ENCODE results near the gene DPP6.

DNA sequence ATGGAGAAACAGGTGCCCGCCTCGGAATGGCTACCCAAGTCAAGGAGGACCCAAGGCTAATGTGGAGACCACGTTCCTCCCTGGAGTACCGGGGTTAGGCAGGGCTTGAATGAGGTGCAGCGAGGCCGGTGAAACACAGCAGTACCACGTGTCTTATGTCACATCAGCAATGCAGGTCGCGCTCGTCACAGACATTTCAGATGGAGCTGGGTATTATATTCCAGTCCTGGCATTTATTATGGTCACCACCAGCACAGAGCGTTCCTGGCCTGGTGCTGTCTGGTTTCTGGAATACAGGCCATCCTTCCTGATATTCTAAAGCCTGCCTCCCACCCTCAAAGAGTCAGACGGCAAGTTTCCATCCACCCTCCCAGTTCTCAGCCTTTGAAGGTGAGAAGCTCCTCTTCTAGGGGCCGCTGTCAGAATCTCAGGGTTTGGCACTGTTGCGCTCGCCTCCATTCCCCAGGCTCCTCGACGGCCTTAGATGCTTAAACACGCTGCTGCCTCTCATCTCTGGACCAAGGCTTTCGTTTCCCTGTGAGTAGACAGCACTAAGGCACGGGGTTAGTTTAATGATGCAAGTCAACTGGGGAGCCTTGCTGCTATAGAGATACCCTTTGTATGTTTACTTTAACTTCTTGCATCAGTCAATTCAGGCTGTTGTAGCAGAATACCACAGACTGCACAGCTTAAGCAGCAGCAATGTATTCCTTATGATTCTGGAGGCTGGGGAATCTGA, 377.6 kb downstream of the DPP6 start:
- TF ChIP-seq, protein P1, sequence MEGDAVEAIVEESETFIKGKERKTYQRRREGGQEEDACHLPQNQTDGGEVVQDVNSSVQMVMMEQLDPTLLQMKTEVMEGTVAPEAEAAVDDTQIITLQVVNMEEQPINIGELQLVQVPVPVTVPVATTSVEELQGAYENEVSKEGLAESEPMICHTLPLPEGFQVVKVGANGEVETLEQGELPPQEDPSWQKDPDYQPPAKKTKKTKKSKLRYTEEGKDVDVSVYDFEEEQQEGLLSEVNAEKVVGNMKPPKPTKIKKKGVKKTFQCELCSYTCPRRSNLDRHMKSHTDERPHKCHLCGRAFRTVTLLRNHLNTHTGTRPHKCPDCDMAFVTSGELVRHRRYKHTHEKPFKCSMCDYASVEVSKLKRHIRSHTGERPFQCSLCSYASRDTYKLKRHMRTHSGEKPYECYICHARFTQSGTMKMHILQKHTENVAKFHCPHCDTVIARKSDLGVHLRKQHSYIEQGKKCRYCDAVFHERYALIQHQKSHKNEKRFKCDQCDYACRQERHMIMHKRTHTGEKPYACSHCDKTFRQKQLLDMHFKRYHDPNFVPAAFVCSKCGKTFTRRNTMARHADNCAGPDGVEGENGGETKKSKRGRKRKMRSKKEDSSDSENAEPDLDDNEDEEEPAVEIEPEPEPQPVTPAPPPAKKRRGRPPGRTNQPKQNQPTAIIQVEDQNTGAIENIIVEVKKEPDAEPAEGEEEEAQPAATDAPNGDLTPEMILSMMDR (IDR thresholded peaks at IDR 0.05) = no peak
- TF ChIP-seq EP300 (IDR thresholded peaks at IDR 0.05) = no peak

Data from tibial nerve (tissue), 4 donors.